NK-92 (cell line): Measurements from ENCODE around the gene ZNF143.
"Not testable (repeated sequence)": the region's sequence is repeated elsewhere in the genome, so short reads cannot be mapped to it uniquely, and the experiment has no call there.

Source experiments
- DNase-seq: peaks from one replicate; lab custom pipeline; 2025; ENCODE audit not compliant: unreplicated experiment; lab: John Stamatoyannopoulos, UW

The ZNF143 gene

GRCh38 chr11:9460322-9461062 is at the start of gene ZNF143:
Gene ZNF143 (plus strand): TSS chr11:9461012. CDS start chr11:9471309, 10,297 bp downstream.
- DNase-seq, result peak; percentile 98

GRCh38 chr11:9428706-9429105 is 32.1 kb upstream of the ZNF143 start:
- no peak for DNase-seq

GRCh38 chr11:9438611-9439010 is 22.2 kb upstream of the ZNF143 start:
- DNase-seq, result no peak

GRCh38 chr11:9446230-9446629 is 14.6 kb upstream of the ZNF143 start:
- DNase-seq, result no peak

- no peak for DNase-seq
Measured at GRCh38 chr11:9448576-9449352, 12.0 kb upstream of the ZNF143 start.

GRCh38 chr11:9452023-9452422 is 8.8 kb upstream of the ZNF143 start:
- DNase-seq, result not testable (repeated sequence)

GRCh38 chr11:9455722-9456121 is 5.1 kb upstream of the ZNF143 start:
- DNase-seq, result no peak

- no peak for DNase-seq
Measured at GRCh38 chr11:9459667-9460321, 1.0 kb upstream of the ZNF143 start.

GRCh38 chr11:9461063-9461759 is 399 bp downstream of the ZNF143 start:
- no peak for DNase-seq

- no peak for DNase-seq
Measured at GRCh38 chr11:9461760-9462134, 935 bp downstream of the ZNF143 start.

- DNase-seq, result no peak
Measured at GRCh38 chr11:9462172-9462799, 1.5 kb downstream of the ZNF143 start.

GRCh38 chr11:9462806-9463537 is 2.2 kb downstream of the ZNF143 start:
- DNase-seq, result no peak

GRCh38 chr11:9470765-9471164 is 10.0 kb downstream of the ZNF143 start:
- DNase-seq, result no peak

- DNase-seq, result no peak
Measured at GRCh38 chr11:9473408-9473807, 12.6 kb downstream of the ZNF143 start.

GRCh38 chr11:9479899-9480298 is 19.1 kb downstream of the ZNF143 start:
- DNase-seq, result no peak

GRCh38 chr11:9489080-9489765 is 28.4 kb downstream of the ZNF143 start:
- no peak for DNase-seq

GRCh38 chr11:9490376-9490775 is 29.6 kb downstream of the ZNF143 start:
- DNase-seq, result no peak

- DNase-seq, result no peak
Measured at GRCh38 chr11:9493492-9493891, 32.7 kb downstream of the ZNF143 start.

- no peak for DNase-seq
Measured at GRCh38 chr11:9494316-9494715, 33.5 kb downstream of the ZNF143 start.
